NCI-H2171 treated with DMSO at 0.1 percent for 48 hours (cell line): ENCODE results near the gene B4GALNT1.
"Not testable (repeated sequence)": the region's sequence is repeated elsewhere in the genome, so short reads cannot be mapped to it uniquely, and the experiment has no call there.

Experiments used
- DNase-seq: peaks from one replicate; lab custom pipeline; 2025; lab: John Stamatoyannopoulos, UW

B4GALNT1 gene

DNA sequence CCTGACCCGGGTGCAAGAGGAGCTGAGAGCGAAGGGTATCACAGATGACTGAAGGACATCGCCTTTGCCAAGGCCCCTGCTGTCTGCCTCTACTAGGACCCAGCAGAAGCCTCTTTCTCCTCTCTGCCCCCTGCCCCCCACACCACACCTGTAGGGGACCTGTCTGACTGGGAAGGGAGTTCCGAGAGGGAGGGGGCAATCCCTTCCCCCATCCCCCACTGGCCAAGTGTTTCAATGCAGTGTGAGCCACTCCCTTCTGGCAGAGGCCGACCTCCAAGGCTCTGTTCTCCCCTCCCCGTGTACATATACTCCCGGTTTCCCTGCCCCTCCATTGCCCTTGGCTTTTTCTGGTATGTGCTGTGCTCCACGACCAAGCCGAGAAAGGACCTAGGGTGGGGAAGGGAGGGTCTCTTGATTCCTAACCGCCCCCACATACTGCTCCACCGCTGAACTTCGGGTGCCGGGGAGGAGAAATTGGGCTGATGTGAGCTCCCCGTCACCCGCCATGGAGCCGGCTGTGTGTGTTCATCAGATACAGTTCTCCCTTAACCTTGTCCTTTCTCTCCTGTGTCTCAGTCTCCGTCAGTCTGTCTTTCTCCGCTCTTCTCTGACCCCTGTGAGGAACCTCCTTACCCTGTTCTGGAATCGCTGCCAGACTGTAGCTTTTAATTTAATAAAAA lies 23.8 kb downstream of the B4GALNT1 start:
- no peak for DNase-seq

GRCh38 chr12:57607958-57608663 lies 24.9 kb downstream of the B4GALNT1 start:
- no peak for DNase-seq

DNA sequence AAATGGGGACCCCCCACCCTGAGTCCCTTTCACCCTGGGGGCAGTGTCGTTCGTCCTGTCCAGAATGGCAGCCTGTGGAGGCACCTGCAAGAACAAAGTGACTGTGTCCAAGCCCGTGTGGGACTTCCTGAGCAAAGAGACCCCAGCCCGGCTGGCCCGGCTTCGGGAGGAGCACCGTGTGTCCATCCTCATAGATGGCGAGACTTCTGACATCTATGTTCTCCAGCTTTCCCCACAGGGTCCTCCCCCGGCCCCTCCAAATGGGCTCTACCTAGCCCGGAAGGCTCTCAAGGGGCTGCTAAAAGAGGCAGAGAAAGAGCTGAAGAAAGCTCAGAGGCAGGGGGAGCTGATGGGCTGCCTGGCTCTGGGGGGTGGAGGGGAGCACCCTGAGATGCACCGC lies 26.2 kb downstream of the B4GALNT1 start:
- DNase-seq: no peak

- no peak for DNase-seq
These were observed 26.6 kb downstream of the B4GALNT1 start for GRCh38 chr12:57606399-57606798.

GRCh38 chr12:57605811-57606311 lies 27.1 kb downstream of the B4GALNT1 start:
- no peak for DNase-seq

GRCh38 chr12:57604992-57605810 lies 27.8 kb downstream of the B4GALNT1 start:
- DNase-seq: no peak

DNA sequence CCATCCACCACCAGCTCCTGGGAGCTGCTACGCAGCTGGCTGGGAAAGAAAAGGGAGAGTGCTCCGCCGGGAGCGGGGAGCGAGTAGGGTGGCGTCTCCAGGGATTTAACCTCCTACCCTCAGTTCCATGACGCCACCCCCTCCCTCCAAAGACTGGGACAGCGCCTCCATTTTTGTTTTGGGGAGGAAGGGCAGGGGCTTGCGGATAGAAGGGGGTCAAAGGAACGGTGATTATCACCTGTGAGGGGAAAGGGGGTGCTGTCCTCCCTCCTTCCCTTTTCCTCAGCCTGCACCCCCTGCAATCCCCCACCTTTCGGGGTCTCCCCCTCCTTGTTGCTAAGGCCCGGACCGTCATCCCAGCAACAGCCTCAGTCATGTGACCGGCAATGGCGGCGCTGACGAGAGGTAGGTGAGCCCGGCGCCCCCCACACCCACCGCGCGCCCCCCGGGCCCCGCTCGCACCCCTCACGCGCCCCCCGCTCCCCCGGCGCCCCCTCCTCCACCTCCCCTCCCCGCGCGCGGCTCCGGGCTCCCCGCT lies 28.5 kb downstream of the B4GALNT1 start, which contains the start of gene DTX3:
Gene DTX3, plus strand, starts transcription at position 371 of the 538 bp plus-strand sequence. CDS start 1,694 bp downstream, outside the sequence.
- DNase-seq: peak; percentile 75

- peak; percentile 54 for DNase-seq
These were observed 29.1 kb downstream of the B4GALNT1 start for GRCh38 chr12:57603815-57604453.

DNA sequence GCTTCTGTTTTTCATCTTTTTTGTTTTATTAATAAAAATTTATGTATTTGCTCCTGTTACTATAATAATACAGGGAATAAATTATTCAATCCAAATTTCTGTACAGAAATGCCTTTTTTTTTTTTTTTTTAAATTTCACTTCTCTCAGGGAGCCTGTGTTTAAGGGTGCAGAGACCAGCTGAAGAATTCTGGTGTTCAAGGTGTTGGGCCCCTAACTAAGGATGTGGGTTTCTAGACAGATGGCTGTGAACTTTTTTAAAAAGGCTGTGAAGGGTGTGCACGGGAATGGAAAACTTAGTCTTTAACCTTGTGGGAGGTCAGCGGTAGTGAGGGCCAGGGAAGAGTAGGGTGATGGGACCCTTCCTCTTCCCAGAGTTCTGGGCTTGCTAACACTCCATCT lies 29.7 kb downstream of the B4GALNT1 start:
- DNase-seq: no peak

DNA sequence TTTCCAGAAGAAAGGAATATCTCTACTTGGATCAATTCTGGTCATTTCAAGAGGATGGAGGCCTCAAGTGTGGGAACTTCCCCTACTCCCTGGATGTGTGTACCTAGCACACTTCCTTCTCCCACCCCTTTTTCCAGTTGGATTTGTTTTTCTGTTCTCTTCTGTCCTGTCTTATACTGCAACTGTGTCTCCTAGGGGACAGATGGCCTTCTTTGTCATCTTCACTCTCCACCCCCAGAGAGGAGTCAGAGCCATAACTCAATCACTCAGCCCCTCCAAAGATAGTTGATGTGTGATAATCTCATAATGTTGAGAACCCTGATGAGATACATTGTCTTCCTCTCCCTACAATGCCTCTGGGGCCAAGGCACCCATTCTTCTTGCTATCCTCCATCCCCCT lies 30.5 kb downstream of the B4GALNT1 start:
- no peak for DNase-seq

DNA sequence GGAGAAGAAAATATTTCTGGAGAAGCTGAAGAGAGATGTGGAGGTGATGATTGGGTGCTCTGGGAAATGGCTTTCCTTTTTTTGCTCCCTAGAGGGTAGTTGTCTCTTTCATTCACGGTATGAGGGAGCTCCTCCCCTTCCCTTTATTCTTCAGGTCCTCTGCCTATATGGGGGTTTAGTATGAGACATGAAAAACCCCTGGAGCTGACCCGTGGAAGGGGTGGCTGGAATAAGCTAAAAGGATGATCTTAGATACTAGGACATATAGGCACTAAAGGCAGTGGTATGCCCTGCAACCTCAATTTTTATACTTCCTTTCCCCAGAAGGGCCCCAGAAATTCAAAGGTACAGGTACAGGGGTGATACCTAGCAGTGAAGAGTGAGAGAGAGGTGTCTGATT lies 32.6 kb downstream of the B4GALNT1 start:
- DNase-seq: no peak

DNA sequence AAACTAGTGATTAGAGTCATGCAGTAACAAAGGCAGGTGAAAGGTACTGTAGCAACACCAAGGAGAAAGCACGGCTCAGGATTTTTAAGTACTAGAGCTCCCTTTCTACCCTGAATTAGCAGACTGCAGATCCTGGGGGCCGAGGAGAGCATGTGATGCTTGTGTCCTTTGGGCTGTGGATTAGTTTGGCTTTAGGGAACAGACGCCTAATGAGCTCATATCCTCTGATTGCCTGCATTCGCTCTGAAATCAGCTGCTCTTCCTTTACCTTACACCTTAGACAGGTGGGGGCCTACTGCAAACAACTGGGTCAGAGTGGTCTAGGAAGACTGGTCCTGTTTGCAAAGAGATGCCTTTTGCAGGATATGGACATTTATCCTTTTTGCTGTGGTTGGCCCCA lies 39.8 kb downstream of the B4GALNT1 start:
- DNase-seq: no peak

DNA sequence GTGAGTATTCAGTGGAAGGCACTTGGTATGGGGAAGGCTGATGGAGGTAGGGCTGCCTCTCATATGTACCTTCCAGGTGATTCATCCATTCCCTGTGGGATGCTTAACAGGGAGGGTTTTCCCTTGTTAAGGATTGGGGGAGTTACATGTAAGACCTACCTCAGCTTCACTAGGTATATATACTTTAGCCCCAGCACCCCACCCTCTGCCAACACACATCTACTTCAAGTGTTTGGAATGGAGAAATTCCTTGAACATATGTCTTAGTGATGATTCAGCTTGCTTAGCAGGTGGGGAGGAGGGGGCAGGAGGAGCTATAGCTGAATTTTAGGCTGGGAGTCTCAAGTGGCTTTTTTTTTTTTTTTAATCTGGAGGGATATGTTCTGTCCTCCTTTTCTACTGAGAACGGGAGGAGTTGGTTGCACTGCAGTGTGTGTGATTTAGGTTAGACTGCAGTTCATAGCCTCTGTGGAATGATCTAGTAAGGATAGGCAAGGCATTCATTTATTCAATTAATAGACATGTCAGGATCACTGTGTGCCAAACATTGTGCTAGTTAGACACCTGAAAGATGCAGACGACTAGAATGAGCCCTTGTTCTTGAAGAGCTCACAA lies 40.3 kb downstream of the B4GALNT1 start:
- peak; percentile 41 for DNase-seq

- no peak for DNase-seq
These were observed 41.1 kb downstream of the B4GALNT1 start for GRCh38 chr12:57591782-57592325.

GRCh38 chr12:57590864-57591781 lies 41.9 kb downstream of the B4GALNT1 start, which contains the start of gene PIP4K2C:
Gene PIP4K2C (plus strand): TSS chr12:57591192. CDS start chr12:57591290, 98 bp downstream.
- DNase-seq: peak; percentile 80

DNA sequence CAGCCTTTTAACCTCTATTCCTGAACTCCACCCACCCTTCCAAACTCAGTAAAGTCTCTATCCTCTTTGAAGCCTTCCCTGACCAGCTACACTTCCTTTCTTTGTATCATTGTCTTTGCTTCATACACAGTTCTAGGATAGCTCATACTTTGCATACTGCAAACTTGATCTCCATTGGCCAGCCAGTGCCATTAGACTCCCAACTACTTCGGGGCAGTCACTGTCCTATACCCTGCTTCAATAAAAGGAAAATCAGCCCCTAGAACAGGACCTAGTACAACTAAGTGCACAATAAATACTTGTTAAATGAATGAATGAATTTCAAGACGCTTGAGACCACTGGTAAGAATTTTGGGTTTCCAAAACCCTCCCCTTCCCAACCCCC lies 42.5 kb downstream of the B4GALNT1 start:
- no peak for DNase-seq

DNA sequence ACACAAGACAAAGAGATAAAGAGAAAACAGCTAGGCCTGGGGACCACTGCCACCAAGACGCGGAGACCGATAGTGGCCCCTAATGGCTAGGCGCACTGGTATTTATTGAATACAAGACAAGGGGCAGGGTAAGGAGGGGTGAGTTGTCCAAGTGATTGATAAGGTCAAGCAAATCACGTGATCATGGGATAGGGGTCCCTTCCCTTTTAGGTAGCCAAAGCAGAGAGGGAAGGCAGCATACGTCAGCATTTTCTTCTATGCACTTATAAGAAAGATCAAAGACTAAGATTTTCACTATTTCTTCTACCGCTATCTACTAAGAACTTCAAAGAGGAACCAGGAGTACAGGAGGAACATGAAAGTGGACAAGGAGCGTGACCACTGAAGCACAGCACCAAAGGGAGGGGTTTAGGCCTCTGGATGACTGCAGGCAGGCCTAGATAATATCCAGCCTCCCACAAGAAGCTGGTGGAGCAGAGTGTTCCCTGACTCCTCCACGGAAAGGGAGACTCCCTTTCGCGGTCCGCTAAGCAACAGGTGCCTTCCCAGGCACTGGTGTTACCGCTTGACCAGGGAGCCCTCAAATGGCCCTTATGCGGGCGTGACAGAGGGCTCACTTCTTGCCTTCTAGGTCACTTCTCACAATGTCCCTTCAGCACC lies 43.9 kb downstream of the B4GALNT1 start:
- not testable (repeated sequence) for DNase-seq

- no peak for DNase-seq
These were observed 46.1 kb downstream of the B4GALNT1 start for GRCh38 chr12:57586832-57587429.

- DNase-seq: no peak
These were observed 46.9 kb downstream of the B4GALNT1 start for GRCh38 chr12:57586128-57586527.
